GM12878 (cell line): ENCODE measurements around the gene METTL21A.

Experiments
- FOXK2 ChIP-seq: fragments of 450-650 bp; IDR thresholded peaks from 2 replicates; pipeline ENCODE4 v1.6.1; 2017; ENCODE audit warnings: mild to moderate bottlenecking, moderate library complexity
- JUND ChIP-seq: IDR thresholded peaks from 2 replicates; pipeline ENCODE4 v1.6.1; 2012; ENCODE audit warnings: low read depth, mild to moderate bottlenecking, low read length, improper control_type of control experiment, moderate library complexity
- MYC ChIP-seq: IDR thresholded peaks from 2 replicates; pipeline ENCODE4 v1.6.1; 2011; ENCODE audit warnings: mild to moderate bottlenecking, low read length, moderate library complexity, inconsistent platforms; ENCODE audit not compliant: insufficient read depth, insufficient replicate concordance, insufficient read length, severe bottlenecking
- NR2C2 ChIP-seq: IDR thresholded peaks from 2 replicates; pipeline ENCODE4 v1.6.1; 2011; ENCODE audit warnings: borderline replicate concordance, low read depth; ENCODE audit not compliant: control insufficient read depth, insufficient read length
- TAF1 ChIP-seq: IDR thresholded peaks from 2 replicates; pipeline ENCODE4 v1.6.1; 2011; ENCODE audit warnings: mild to moderate bottlenecking, low read depth, low read length, borderline replicate concordance
- TF ChIP-seq, protein P1 (sequence below), 3 experiments: IDR thresholded peaks in 2 of 3; conservative IDR thresholded peaks in 1 of 3; 2 replicates each; pipeline ENCODE4 v1.5.1; 2011; ENCODE audit warnings: low read depth in 3 of 3, low read length in 3 of 3, mild to moderate bottlenecking in 3 of 3, control low read depth in 2 of 3, moderate library complexity in 2 of 3, inconsistent platforms in 1 of 3, mixed read lengths in 1 of 3; ENCODE audit not compliant: control insufficient read depth in 2 of 3, insufficient read depth in 1 of 3; ENCODE audit errors: extremely low read depth in 1 of 3

DNA sequence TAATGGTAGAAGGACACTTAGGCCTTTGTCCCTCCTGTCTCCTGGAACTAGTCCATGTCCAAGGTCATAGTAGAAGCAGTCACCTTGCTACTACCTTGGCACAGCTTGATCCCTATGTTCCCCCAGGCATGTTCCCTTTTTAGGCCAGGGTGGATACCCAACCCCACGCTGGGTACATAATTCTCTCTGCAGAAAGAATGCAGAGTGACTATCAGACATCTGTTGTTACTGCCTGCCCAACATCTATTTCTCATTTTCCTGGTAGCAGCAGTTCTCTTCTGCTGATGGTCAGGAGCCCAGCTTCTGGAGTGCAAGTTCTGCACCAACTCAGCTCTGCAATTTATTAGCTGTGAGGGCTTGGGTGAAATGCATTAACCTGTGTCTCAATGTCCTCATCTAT is 4.4 kb upstream of the METTL21A start:
- no peak for TF ChIP-seq TAF1
- TF ChIP-seq NR2C2, result no peak
- TF ChIP-seq MYC, result no peak
- no peak for TF ChIP-seq JUND
- no peak for TF ChIP-seq FOXK2
- TF ChIP-seq, protein P1, sequence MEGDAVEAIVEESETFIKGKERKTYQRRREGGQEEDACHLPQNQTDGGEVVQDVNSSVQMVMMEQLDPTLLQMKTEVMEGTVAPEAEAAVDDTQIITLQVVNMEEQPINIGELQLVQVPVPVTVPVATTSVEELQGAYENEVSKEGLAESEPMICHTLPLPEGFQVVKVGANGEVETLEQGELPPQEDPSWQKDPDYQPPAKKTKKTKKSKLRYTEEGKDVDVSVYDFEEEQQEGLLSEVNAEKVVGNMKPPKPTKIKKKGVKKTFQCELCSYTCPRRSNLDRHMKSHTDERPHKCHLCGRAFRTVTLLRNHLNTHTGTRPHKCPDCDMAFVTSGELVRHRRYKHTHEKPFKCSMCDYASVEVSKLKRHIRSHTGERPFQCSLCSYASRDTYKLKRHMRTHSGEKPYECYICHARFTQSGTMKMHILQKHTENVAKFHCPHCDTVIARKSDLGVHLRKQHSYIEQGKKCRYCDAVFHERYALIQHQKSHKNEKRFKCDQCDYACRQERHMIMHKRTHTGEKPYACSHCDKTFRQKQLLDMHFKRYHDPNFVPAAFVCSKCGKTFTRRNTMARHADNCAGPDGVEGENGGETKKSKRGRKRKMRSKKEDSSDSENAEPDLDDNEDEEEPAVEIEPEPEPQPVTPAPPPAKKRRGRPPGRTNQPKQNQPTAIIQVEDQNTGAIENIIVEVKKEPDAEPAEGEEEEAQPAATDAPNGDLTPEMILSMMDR (IDR thresholded peaks at IDR 0.05 in 2 of 3, conservative IDR thresholded peaks at IDR 0.05 in 1 of 3; ENCODE audit: control insufficient read depth in 2 of 3, extremely low read depth in 1 of 3, insufficient read depth in 1 of 3, low read depth in 3 of 3, low read length in 3 of 3), result no peak
